MM.1S (cell line): Measurements from ENCODE around the gene DAPP1.

Experiments
- DNase-seq: peaks from one replicate; pipeline ENCODE4 v3.0.0-alpha.2; 2015
- H2AFZ ChIP-seq: fragments of 300-600 bp; sonication (generic); 2 replicates; pipeline ENCODE4 v1.6.0; 2016; ENCODE audit warnings: antibody characterized with exemption, low read length
- H3F3A ChIP-seq: fragments of 300-600 bp; sonication (generic); 2 replicates; pipeline ENCODE4 v1.6.1; 2016; ENCODE audit warnings: mild to moderate bottlenecking, antibody characterized with exemption, low read length, moderate library complexity, mixed read lengths; ENCODE audit not compliant: insufficient read depth
- H3K27ac ChIP-seq: fragments of 300-600 bp; sonication (generic); 2 replicates; pipeline ENCODE4 v1.5.1; 2016; ENCODE audit warnings: mild to moderate bottlenecking, low read length
- H3K27me3 ChIP-seq: fragments of 300-600 bp; sonication (generic); replicated peaks from 2 replicates; pipeline ENCODE4 v1.6.0; 2016; ENCODE audit warnings: low read length; ENCODE audit not compliant: insufficient read depth
- H3K36me3 ChIP-seq: fragments of 300-600 bp; sonication (generic); replicated peaks from 2 replicates; pipeline ENCODE4 v1.6.1; 2016; ENCODE audit warnings: mild to moderate bottlenecking, low read length, mixed read lengths; ENCODE audit not compliant: insufficient read depth
- H3K4me1 ChIP-seq: fragments of 300-600 bp; sonication (generic); 2 replicates; pipeline ENCODE4 v1.6.1; 2016; ENCODE audit warnings: low read length, mixed read lengths
- H3K4me2 ChIP-seq: fragments of 300-600 bp; sonication (generic); 2 replicates; pipeline ENCODE4 v1.6.0; 2016; ENCODE audit warnings: low read depth, low read length
- H3K4me3 ChIP-seq: fragments of 300-600 bp; sonication (generic); 2 replicates; pipeline ENCODE4 v1.5.1; 2016; ENCODE audit warnings: low read length, mixed read lengths
- H3K79me2 ChIP-seq: fragments of 300-600 bp; sonication (generic); 2 replicates; pipeline ENCODE4 v1.6.1; 2016; ENCODE audit warnings: mixed run types, low read length, mixed read lengths
- H3K9ac ChIP-seq: fragments of 300-600 bp; sonication (generic); 2 replicates; pipeline ENCODE4 v1.6.1; 2016; ENCODE audit warnings: low read length, mixed read lengths
- H3K9me2 ChIP-seq: fragments of 300-600 bp; sonication (generic); replicated peaks from 2 replicates; pipeline ENCODE4 v1.6.1; 2016; ENCODE audit warnings: mild to moderate bottlenecking, low read length, mixed read lengths; ENCODE audit not compliant: insufficient read depth
- H3K9me3 ChIP-seq: fragments of 300-600 bp; sonication (generic); replicated peaks from 2 replicates; pipeline ENCODE4 v1.6.1; 2016; ENCODE audit warnings: mild to moderate bottlenecking, low read length, mixed read lengths; ENCODE audit not compliant: insufficient read depth
- H4K20me1 ChIP-seq: fragments of 300-600 bp; sonication (generic); 2 replicates; pipeline ENCODE4 v1.6.1; 2016; ENCODE audit warnings: mild to moderate bottlenecking, low read length, moderate library complexity, mixed read lengths; ENCODE audit not compliant: insufficient read depth
- CTCF ChIP-seq: fragments of 300-600 bp; sonication (generic); IDR thresholded peaks from 2 replicates; pipeline ENCODE4 v1.5.1; 2016; ENCODE audit warnings: antibody characterized with exemption, low read length, mixed read lengths
- EZH2 ChIP-seq: fragments of 300-600 bp; sonication (generic); optimal IDR thresholded peaks from 2 replicates; pipeline ENCODE3; 2017; ENCODE audit warnings: low read depth, mild to moderate bottlenecking, antibody characterized with exemption, low read length, mixed read lengths
- EZH2phosphoT487 ChIP-seq: fragments of 300-600 bp; sonication (generic); IDR thresholded peaks from 2 replicates; pipeline ENCODE4 v1.6.1; 2018; ENCODE audit warnings: antibody characterized with exemption, low read length

DAPP1 gene

DNA sequence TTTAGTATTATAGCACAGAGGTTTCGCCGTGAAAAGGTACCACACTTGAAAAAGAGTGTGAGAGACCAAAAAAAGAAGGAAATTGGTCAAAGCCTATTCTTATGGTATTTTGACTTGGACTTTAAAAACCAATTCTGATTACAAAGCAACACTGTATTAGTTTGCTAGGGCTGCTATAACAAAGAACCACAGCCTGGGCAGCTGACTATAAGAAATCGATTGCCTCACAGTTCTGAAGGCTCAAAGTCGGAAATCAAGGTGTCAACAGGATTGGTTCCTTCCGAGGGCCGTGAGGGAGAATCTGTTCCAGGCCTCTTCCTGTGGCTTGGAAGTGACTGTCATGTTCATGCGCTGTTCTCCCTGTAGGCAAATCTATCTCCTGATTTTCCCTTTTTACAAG, 17.9 kb downstream of the DAPP1 start:
- DNase-seq = no peak
- no peak overlapping the region for H3K4me3 ChIP-seq
- H3K4me2 ChIP-seq = no peak overlapping the region
- no peaks in the 10 kb centered on the region for H3K9me2 ChIP-seq
- no peaks in the 10 kb centered on the region for H3F3A ChIP-seq
- H2AFZ ChIP-seq = no peak overlapping the region
- no peak for TF ChIP-seq EZH2phosphoT487
- no peak for TF ChIP-seq EZH2
- TF ChIP-seq CTCF = no peak
- H3K79me2 ChIP-seq = peaks cover 90% of the 10 kb centered on the region
- H3K9ac ChIP-seq = no peak overlapping the region
- H4K20me1 ChIP-seq = peaks cover 8% of the 10 kb centered on the region; the same call in 1 of the 2 replicates
- H3K36me3 ChIP-seq = peaks cover 4% of the 10 kb centered on the region; the same call in 1 of the 2 replicates
- H3K9me3 ChIP-seq = no peaks in the 10 kb centered on the region
- no peak overlapping the region for H3K27ac ChIP-seq
- H3K27me3 ChIP-seq = no peaks in the 10 kb centered on the region
- H3K4me1 ChIP-seq = no peaks in the 10 kb centered on the region

- no peak overlapping the region for H3K27ac ChIP-seq
- H3K36me3 ChIP-seq = peaks cover 4% of the 10 kb centered on the region; the same call in 1 of the 2 replicates
- no peak overlapping the region for H3K4me3 ChIP-seq
- no peak overlapping the region for H2AFZ ChIP-seq
- no peaks in the 10 kb centered on the region for H3F3A ChIP-seq
- H4K20me1 ChIP-seq = peaks cover 5% of the 10 kb centered on the region; the same call in 1 of the 2 replicates
- peaks cover 78% of the 10 kb centered on the region for H3K79me2 ChIP-seq
- H3K9me2 ChIP-seq = no peaks in the 10 kb centered on the region
- TF ChIP-seq EZH2 (no peak), EZH2phosphoT487 (no peak), CTCF (no peak)
- DNase-seq = no peak
- no peaks in the 10 kb centered on the region for H3K9me3 ChIP-seq
- no peak overlapping the region for H3K4me2 ChIP-seq
- H3K27me3 ChIP-seq = no peaks in the 10 kb centered on the region
- no peaks in the 10 kb centered on the region for H3K4me1 ChIP-seq
- H3K9ac ChIP-seq = no peak overlapping the region
Measured at GRCh38 chr4:99835942-99836341, 19.3 kb downstream of the DAPP1 start.

GRCh38 chr4:99838927-99839326, 22.3 kb downstream of the DAPP1 start:
- Histone ChIP-seq H3K9me2 (no peaks in the 10 kb centered on the region), H3K79me2 (peaks cover 60% of the 10 kb centered on the region), H3K4me1 (0 out of 2 replicates have a peak, but pooled peaks cover 6% of the 10 kb centered on the region), H4K20me1 (no peaks in the 10 kb centered on the region), H3F3A (no peaks in the 10 kb centered on the region), H3K4me2 (no peak overlapping the region), H3K36me3 (peaks cover 4% of the 10 kb centered on the region; the same call in 1 of the 2 replicates), H3K4me3 (no peak overlapping the region), H3K9me3 (no peaks in the 10 kb centered on the region), H3K9ac (no peak overlapping the region), H2AFZ (no peak overlapping the region), H3K27me3 (no peaks in the 10 kb centered on the region), H3K27ac (no peak overlapping the region)
- DNase-seq = no peak
- TF ChIP-seq EZH2 = no peak
- TF ChIP-seq CTCF = no peak
- no peak for TF ChIP-seq EZH2phosphoT487
